Uterus (tissue), 4 donors: ENCODE measurements around the gene PMPCA. TPM values are rescaled to one million over a fixed set of nuclear protein-coding genes. Genes with fewer than 3 reads are reported as not detected.

Experiments used
- DNase-seq, 2 donors: peaks; one replicate each; pipeline ENCODE4 v3.0.0-alpha.2; 2019 to 2020
- H3K27ac ChIP-seq, 2 donors: fragments of 200-600 bp; sonication (generic); 1 replicate in 1 of 2; 2 replicates in 1 of 2; pipeline ENCODE4 v1.5.1; 2016 to 2018
- H3K27me3 ChIP-seq, 2 donors: fragments of 200-600 bp; sonication (generic); one replicate each; pipeline ENCODE4 v1.5.1; 2018 to 2019; ENCODE audit warnings: control low read depth in 1 of 2
- H3K36me3 ChIP-seq, 2 donors: fragments of 200-600 bp; sonication (generic); one replicate each; pipeline ENCODE4 v1.5.1; 2019; ENCODE audit warnings: control low read depth in 1 of 2
- H3K4me1 ChIP-seq, 2 donors: fragments of 200-600 bp; sonication (generic); one replicate each; pipeline ENCODE4 v1.5.1; 2018 to 2019; ENCODE audit warnings: control low read depth in 1 of 2
- H3K4me3 ChIP-seq, 2 donors: fragments of 200-600 bp; sonication (generic); 1 replicate in 1 of 2; 2 replicates in 1 of 2; pipeline ENCODE4 v1.5.1; 2018 to 2019; ENCODE audit warnings: mild to moderate bottlenecking in 1 of 2
- H3K9me3 ChIP-seq, 2 donors: fragments of 200-600 bp; sonication (generic); one replicate each; pipeline ENCODE4 v1.5.1; 2019; ENCODE audit warnings: control low read depth in 1 of 2
- CTCF ChIP-seq, 4 experiments: fragments of 200-600 bp in 2 of 4; fragments of 450-650 bp in 2 of 4; sonication (generic) in 2 of 4; IDR thresholded peaks; one replicate each; pipeline ENCODE4 v1.5.1; 2016 to 2019; ENCODE audit warnings: antibody characterized with exemption in 4 of 4, mild to moderate bottlenecking in 2 of 4, moderate library complexity in 1 of 4
- POLR2A ChIP-seq, 2 donors: fragments of 450-650 bp; IDR thresholded peaks; one replicate each; pipeline ENCODE4 v1.6.1; 2016; ENCODE audit warnings: antibody characterized with exemption in 2 of 2, mild to moderate bottlenecking in 1 of 2, moderate library complexity in 1 of 2
- intact Hi-C: fragments of 100-400 bp; cut with DNase I; formaldehyde crosslinking; loops from one replicate; pipeline ENCODE4 v1.15.1; 2023; ENCODE audit warnings: low total_unique reads
- total RNA-seq, 4 donors: library from RNA; depleted of rRNA in 3 of 4; stranded (reverse); fragments of >200 nt in 3 of 4; gene quantifications; one replicate each; pipeline versions ENCODE4 v1.1.0 to v1.2.4, GENCODE V29; 2014 to 2023
- donor health status: DM: yes; HTN: yes; CAD: no.

The PMPCA gene
- total RNA-seq, 4 donors from 2014 or later, result 0.77 to 39.0 (median 29.5) TPM

- no peaks in the 10 kb centered on the region for H3K36me3 ChIP-seq
- no peak for TF ChIP-seq CTCF (IDR thresholded peaks at IDR 0.05)
- TF ChIP-seq POLR2A (IDR thresholded peaks at IDR 0.05), result no peak
- DNase-seq, result no peak
- no peak overlapping the region for H3K4me3 ChIP-seq
- no peaks in the 10 kb centered on the region for H3K4me1 ChIP-seq
- H3K9me3 ChIP-seq, result no peaks in the 10 kb centered on the region
- intact Hi-C loops, result no loop called here
- H3K27me3 ChIP-seq, result no peaks in the 10 kb centered on the region
- no peak overlapping the region for H3K27ac ChIP-seq
Observed at GRCh38 chr9:136383436-136383835, 27.0 kb upstream of the PMPCA start.

- Histone ChIP-seq H3K4me3 (no peak overlapping the region), H3K4me1 (no peaks in the 10 kb centered on the region), H3K27me3 (no peaks in the 10 kb centered on the region), H3K27ac (no peak overlapping the region), H3K36me3 (no peaks in the 10 kb centered on the region), H3K9me3 (no peaks in the 10 kb centered on the region)
- TF ChIP-seq POLR2A (IDR thresholded peaks at IDR 0.05), result no peak
- DNase-seq, result no peak
- intact Hi-C loops, result no loop called here
Observed at GRCh38 chr9:136385015-136385414, 25.4 kb upstream of the PMPCA start.

GRCh38 chr9:136386018-136386417 is 24.4 kb upstream of the PMPCA start:
- Histone ChIP-seq H3K9me3 (no peaks in the 10 kb centered on the region), H3K36me3 (no peaks in the 10 kb centered on the region)
- intact Hi-C loops, result no loop called here

GRCh38 chr9:136387217-136387616 is 23.2 kb upstream of the PMPCA start:
- TF ChIP-seq CTCF (IDR thresholded peaks at IDR 0.05), result no peak
- no peak for TF ChIP-seq POLR2A (IDR thresholded peaks at IDR 0.05)
- H3K4me3 ChIP-seq, result no peak overlapping the region
- no peak overlapping the region for H3K27ac ChIP-seq
- intact Hi-C loops, result no loop called here
- H3K4me1 ChIP-seq, result no peaks in the 10 kb centered on the region
- no peaks in the 10 kb centered on the region for H3K27me3 ChIP-seq
- no peaks in the 10 kb centered on the region for H3K36me3 ChIP-seq
- DNase-seq, result no peak
- no peaks in the 10 kb centered on the region for H3K9me3 ChIP-seq

More at GRCh38 chr9:136386018-136386417, 24.4 kb upstream of the PMPCA start:
- Histone ChIP-seq H3K4me3 (no peak overlapping the region), H3K4me1 (no peaks in the 10 kb centered on the region), H3K27ac (no peak overlapping the region), H3K27me3 (no peaks in the 10 kb centered on the region)
- no peak for DNase-seq
- TF ChIP-seq CTCF (IDR thresholded peaks at IDR 0.05) (no peak), POLR2A (IDR thresholded peaks at IDR 0.05) (no peak)

- H3K36me3 ChIP-seq, result no peaks in the 10 kb centered on the region
- no peak overlapping the region for H3K27ac ChIP-seq
- no peaks in the 10 kb centered on the region for H3K27me3 ChIP-seq
- no peak overlapping the region for H3K4me3 ChIP-seq
- TF ChIP-seq CTCF (IDR thresholded peaks at IDR 0.05), result no peak
- TF ChIP-seq POLR2A (IDR thresholded peaks at IDR 0.05), result no peak
- intact Hi-C loops, result no loop called here
- H3K4me1 ChIP-seq, result no peaks in the 10 kb centered on the region
- H3K9me3 ChIP-seq, result no peaks in the 10 kb centered on the region
- no peak for DNase-seq
Observed at GRCh38 chr9:136389396-136389795, 21.1 kb upstream of the PMPCA start.
